Measurements from ENCODE around the gene TSPAN14. TPM values are rescaled to one million over a fixed set of nuclear protein-coding genes. Genes with fewer than 3 reads are reported as not detected.

TSPAN14 gene
- total RNA-seq, 3 donors from 2014 or later: 75.5 to 96.5 (median 81.0) TPM

GRCh38 chr10:80458263-80458625 is 4.1 kb downstream of the TSPAN14 start:
- Histone ChIP-seq H3K4me3 (no peak overlapping the region), H3K36me3 (ENCODE audit: low read depth) (no peaks in the 10 kb centered on the region), H3K4me1 (ENCODE audit: low read depth) (peaks cover 76% of the 10 kb centered on the region), H3K9me3 (no peaks in the 10 kb centered on the region)
- ATAC-seq (no peak), DNase-seq (no peak)
- intact Hi-C loops (cut with DNase I, micrococcal nuclease): no loop called here
- no peak for TF ChIP-seq CTCF (IDR thresholded peaks at IDR 0.05)

- Histone ChIP-seq H3K4me1 (ENCODE audit: low read depth) (peaks cover 79% of the 10 kb centered on the region), H3K36me3 (ENCODE audit: low read depth) (no peaks in the 10 kb centered on the region), H3K4me3 (no peak overlapping the region), H3K9me3 (no peaks in the 10 kb centered on the region)
- no peak for TF ChIP-seq CTCF (IDR thresholded peaks at IDR 0.05)
- ATAC-seq: no peak
- no peak for DNase-seq
- intact Hi-C loops (cut with DNase I, micrococcal nuclease): no loop called here
Measured at GRCh38 chr10:80458638-80459037, 4.5 kb downstream of the TSPAN14 start.

- Histone ChIP-seq H3K36me3 (ENCODE audit: low read depth) (no peaks in the 10 kb centered on the region), H3K4me3 (no peak overlapping the region), H3K4me1 (ENCODE audit: low read depth) (peaks cover 86% of the 10 kb centered on the region), H3K9me3 (no peaks in the 10 kb centered on the region)
- intact Hi-C loops (cut with DNase I, micrococcal nuclease): no loop called here
- DNase-seq: peak; percentile 82 to 91 (median 84)
- peak; percentile 44 for ATAC-seq
- no peak for TF ChIP-seq CTCF (IDR thresholded peaks at IDR 0.05)
Measured at GRCh38 chr10:80459047-80459865, 5.1 kb downstream of the TSPAN14 start.

GRCh38 chr10:80460399-80461207 is 6.5 kb downstream of the TSPAN14 start:
- peak; percentile 86 to 88 (median 86) for DNase-seq
- intact Hi-C loops (cut with DNase I, micrococcal nuclease): no loop called here
- ATAC-seq: peak; percentile 82
- Histone ChIP-seq H3K9me3 (no peaks in the 10 kb centered on the region), H3K4me1 (ENCODE audit: low read depth) (peaks cover 98% of the 10 kb centered on the region), H3K36me3 (ENCODE audit: low read depth) (no peaks in the 10 kb centered on the region), H3K4me3 (no peak overlapping the region)
- TF ChIP-seq CTCF (IDR thresholded peaks at IDR 0.05): no peak

- no peaks in the 10 kb centered on the region for H3K9me3 ChIP-seq
- intact Hi-C loops (cut with DNase I, micrococcal nuclease): no loop called here
- peaks cover 89% of the 10 kb centered on the region for H3K4me1 ChIP-seq (ENCODE audit: low read depth)
- no peaks in the 10 kb centered on the region for H3K36me3 ChIP-seq (ENCODE audit: low read depth)
- no peak overlapping the region for H3K4me3 ChIP-seq
- DNase-seq: peak in 1 of 3 donors; percentile 54
- ATAC-seq: peak; percentile 3
- TF ChIP-seq CTCF (IDR thresholded peaks at IDR 0.05): no peak
Measured at GRCh38 chr10:80461208-80462183, 7.4 kb downstream of the TSPAN14 start.
